Measurements from ENCODE around the gene TM6SF1. TPM values are rescaled to one million over a fixed set of nuclear protein-coding genes. Genes with fewer than 3 reads are reported as not detected.

TM6SF1 gene
- total RNA-seq, 2 donors from 2014 or later: 1.3 to 4.7 TPM

GRCh38 chr15:83174891-83175290, 67.4 kb downstream of the TM6SF1 start:
- 77% methylated on average over 1 of the region's 1 CpG for WGBS
- no peaks in the 10 kb centered on the region for H3K36me3 ChIP-seq
- no peak for DNase-seq (ENCODE audit: low spot score)
- H3K4me3 ChIP-seq: no peak overlapping the region
- intact Hi-C loops (cut with DNase I): no loop called here
- H3K4me1 ChIP-seq (replicated peaks): no peaks in the 10 kb centered on the region
- H3K27me3 ChIP-seq (replicated peaks; ENCODE audit: insufficient read depth): no peaks in the 10 kb centered on the region
- no peaks in the 10 kb centered on the region for H3K9me3 ChIP-seq
- no peak overlapping the region for H3K27ac ChIP-seq
- TF ChIP-seq POLR2AphosphoS5 (IDR thresholded peaks at IDR 0.05) (no peak), POLR2A (IDR thresholded peaks at IDR 0.05) (no peak), CTCF (IDR thresholded peaks at IDR 0.05) (no peak)

- TF ChIP-seq CTCF (IDR thresholded peaks at IDR 0.05) (no peak), POLR2A (IDR thresholded peaks at IDR 0.05) (no peak), POLR2AphosphoS5 (IDR thresholded peaks at IDR 0.05) (no peak)
- Histone ChIP-seq H3K4me3 (no peak overlapping the region), H3K36me3 (no peaks in the 10 kb centered on the region), H3K27ac (no peak overlapping the region), H3K27me3 (replicated peaks; ENCODE audit: insufficient read depth) (no peaks in the 10 kb centered on the region), H3K4me1 (replicated peaks) (no peaks in the 10 kb centered on the region), H3K9me3 (no peaks in the 10 kb centered on the region)
- intact Hi-C loops (cut with DNase I): no loop called here
- 75% methylated on average over 2 of the region's 2 CpGs for WGBS
- DNase-seq (ENCODE audit: low spot score): no peak
Observed at GRCh38 chr15:83178390-83178789, 70.9 kb downstream of the TM6SF1 start.

GRCh38 chr15:83178869-83179325, 71.5 kb downstream of the TM6SF1 start:
- Histone ChIP-seq H3K4me1 (replicated peaks) (no peaks in the 10 kb centered on the region), H3K36me3 (no peaks in the 10 kb centered on the region), H3K27me3 (replicated peaks; ENCODE audit: insufficient read depth) (no peaks in the 10 kb centered on the region), H3K27ac (no peak overlapping the region), H3K9me3 (no peaks in the 10 kb centered on the region), H3K4me3 (no peak overlapping the region)
- no peak for DNase-seq (ENCODE audit: low spot score)
- TF ChIP-seq POLR2A (IDR thresholded peaks at IDR 0.05) (no peak), POLR2AphosphoS5 (IDR thresholded peaks at IDR 0.05) (no peak), CTCF (IDR thresholded peaks at IDR 0.05) (no peak)
- 76% methylated on average over 3 of the region's 3 CpGs for WGBS
- intact Hi-C loops (cut with DNase I): no loop called here

GRCh38 chr15:83185561-83185960, 78.1 kb downstream of the TM6SF1 start:
- Histone ChIP-seq H3K36me3 (no peaks in the 10 kb centered on the region), H3K27me3 (replicated peaks; ENCODE audit: insufficient read depth) (no peaks in the 10 kb centered on the region), H3K9me3 (no peaks in the 10 kb centered on the region), H3K4me3 (no peak overlapping the region), H3K27ac (no peak overlapping the region), H3K4me1 (replicated peaks) (no peaks in the 10 kb centered on the region)
- DNase-seq (ENCODE audit: low spot score): no peak
- TF ChIP-seq POLR2A (IDR thresholded peaks at IDR 0.05): no peak
- TF ChIP-seq POLR2AphosphoS5 (IDR thresholded peaks at IDR 0.05): no peak
- TF ChIP-seq CTCF (IDR thresholded peaks at IDR 0.05): no peak
- intact Hi-C loops (cut with DNase I): no loop called here
- WGBS: 100% methylated on average over 3 of the region's 3 CpGs

Small RNA genes lying within 50 kb of the gene (microRNA-seq; reads per million reads assigned to microRNA genes)
- gene MIR4515: not detected

Small RNA genes lying within 50 kb of the gene (small RNA-seq; reads per million reads assigned to genes)
- gene MIR4515: 0 reads per million in 2 donors

Other genes with a start within 250 kb of the TM6SF1 start
- gene HOMER2, start 154.9 kb upstream of the TM6SF1 start, total RNA-seq: 100 to 1,000 TPM; 234 to 445 TPM
- 10 to 100 TPM; 22.4 to 24.1 TPM for gene RAMAC, start 121.4 kb upstream of the TM6SF1 start, total RNA-seq
- gene C15orf40, start 96.0 kb upstream of the TM6SF1 start, total RNA-seq: 10 to 100 TPM; 15.4 to 22.1 TPM
- 10 to 100 TPM; 56.6 to 71.3 TPM for gene BTBD1, start 40.4 kb upstream of the TM6SF1 start, total RNA-seq
- gene HDGFL3, start 100.2 kb downstream of the TM6SF1 start, total RNA-seq: 10 to 100 TPM; 19.4 to 55.4 TPM
- gene BNC1, start 177.0 kb downstream of the TM6SF1 start, total RNA-seq: 10 to 100 TPM in 1 of 2 donors, under 1 TPM in 1; 0.27 to 11.0 TPM